HL-60 (cell line): ENCODE measurements around the gene GMEB2.

Experiments used
- CTCF ChIP-seq: IDR thresholded peaks from one replicate; pipeline ENCODE4 v1.5.1; 2011; ENCODE audit warnings: low read length, control low read depth, inconsistent platforms; ENCODE audit not compliant: insufficient read depth
- GABPA ChIP-seq: IDR thresholded peaks from 2 replicates; pipeline ENCODE4 v1.6.1; 2012; ENCODE audit warnings: low read depth
- REST ChIP-seq: IDR thresholded peaks from 2 replicates; pipeline ENCODE4 v1.6.1; 2012; ENCODE audit warnings: low read depth; ENCODE audit not compliant: insufficient replicate concordance

GRCh38 chr20:63641792-63642523 lies 15.1 kb upstream of the GMEB2 start:
- no peak for TF ChIP-seq CTCF
- no peak for TF ChIP-seq GABPA
- no peak for TF ChIP-seq REST
